HG03159 (cell line): ENCODE results near the gene DCTPP1.
"Not testable (repeated sequence)": the region's sequence is repeated elsewhere in the genome, so short reads cannot be mapped to it uniquely, and the experiment has no call there.

Source experiments
- ATAC-seq: cut with Tn5 transposase; IDR thresholded peaks from one replicate; pipeline ENCODE4 v1.9.1; 2021; ENCODE audit warnings: mild to moderate bottlenecking, moderate library complexity; ENCODE audit not compliant: unreplicated experiment

The DCTPP1 gene

DNA sequence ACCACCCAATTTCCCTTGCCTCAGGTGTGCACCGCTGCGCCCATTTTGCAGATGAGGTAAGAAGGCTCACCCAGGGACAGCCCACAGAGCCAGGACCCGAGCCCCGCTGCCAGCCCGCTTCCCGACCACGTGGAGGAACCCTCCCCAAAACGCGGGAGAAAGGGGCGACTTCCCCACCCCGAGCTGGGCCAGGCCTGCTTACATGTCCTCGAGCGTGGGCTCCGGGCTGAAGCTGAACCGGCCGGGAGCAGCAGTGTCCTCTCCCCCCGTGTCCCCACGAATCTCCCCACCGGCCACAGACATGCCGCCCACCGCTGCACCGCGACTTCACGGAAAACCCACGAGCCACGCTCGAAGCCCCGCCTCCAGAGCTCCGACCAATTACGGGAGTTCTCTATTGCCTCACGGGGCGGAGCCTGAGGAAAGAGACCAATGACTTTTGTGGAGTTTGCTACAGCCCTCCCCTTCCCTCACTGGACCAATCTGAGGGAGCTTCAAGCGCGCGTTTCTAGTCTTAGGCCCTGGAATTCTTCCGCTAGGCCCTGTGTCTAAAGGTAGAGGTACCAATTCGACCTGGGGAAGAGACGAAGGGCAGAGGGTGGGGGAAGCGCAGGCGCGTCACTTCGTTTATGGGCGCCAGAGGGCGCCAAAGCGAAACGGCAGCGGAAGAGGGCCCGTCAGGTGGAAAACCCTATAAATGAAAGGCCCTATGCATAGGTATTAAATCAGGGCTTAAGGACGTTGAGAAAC, at the start of gene DCTPP1:
TSS of gene DCTPP1 (minus strand) at position 353 of the 750 bp plus-strand sequence. CDS start at position 303, 50 bp downstream.
- ATAC-seq, result peak; percentile 95

DNA sequence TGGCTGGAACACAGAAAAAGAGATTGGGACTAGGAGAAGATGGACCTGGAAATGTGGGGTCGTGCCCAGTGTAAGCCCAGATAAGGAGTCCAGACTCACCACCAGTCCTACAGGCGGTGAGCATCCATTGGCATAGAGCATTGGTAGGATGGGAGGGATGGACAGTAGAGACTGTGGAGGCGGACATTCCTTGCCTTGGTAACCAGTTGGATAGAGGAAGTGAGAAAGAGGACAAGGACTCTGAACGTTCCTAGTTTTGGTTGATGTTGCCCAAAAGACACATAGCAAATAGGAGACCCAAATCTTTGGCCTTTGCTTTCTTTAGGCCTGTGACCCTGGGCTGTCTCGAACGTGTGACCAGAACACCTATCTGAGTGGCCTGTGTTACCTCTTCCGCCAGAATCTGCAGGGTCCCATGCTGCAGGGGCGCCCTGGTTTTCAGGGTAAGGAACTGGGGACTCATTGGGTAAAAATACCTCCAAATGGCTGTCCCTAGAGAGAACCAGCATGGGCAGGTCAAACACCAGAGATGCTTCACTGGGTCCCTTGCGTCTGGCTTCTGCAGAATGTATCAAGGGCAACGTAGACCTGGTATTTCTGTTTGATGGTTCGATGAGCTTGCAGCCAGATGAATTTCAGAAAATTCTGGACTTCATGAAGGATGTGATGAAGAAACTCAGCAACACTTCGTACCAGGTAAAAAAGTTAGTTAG, 49.1 kb upstream of the DCTPP1 start:
- ATAC-seq, result no peak

DNA sequence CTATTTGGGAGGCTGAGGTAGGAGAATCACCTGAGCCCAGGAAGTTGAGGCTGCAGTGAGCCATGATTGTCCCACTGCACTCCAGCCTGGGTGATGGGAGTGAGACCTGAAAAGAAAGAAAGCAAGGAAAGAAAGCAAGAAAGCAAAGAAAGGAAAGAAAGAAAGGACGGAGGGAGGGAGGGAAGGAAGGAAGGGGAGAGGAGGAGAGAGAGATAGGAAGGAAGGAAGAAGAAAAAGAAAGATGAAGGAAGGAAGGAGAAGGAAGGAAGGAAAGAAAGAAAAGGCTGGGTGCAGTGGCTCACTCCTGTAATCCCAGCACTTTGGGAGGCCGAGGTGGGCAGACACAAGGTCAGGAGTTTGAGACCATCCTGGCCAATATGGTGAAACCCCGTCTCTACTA, 47.9 kb upstream of the DCTPP1 start:
- not testable (repeated sequence) for ATAC-seq

DNA sequence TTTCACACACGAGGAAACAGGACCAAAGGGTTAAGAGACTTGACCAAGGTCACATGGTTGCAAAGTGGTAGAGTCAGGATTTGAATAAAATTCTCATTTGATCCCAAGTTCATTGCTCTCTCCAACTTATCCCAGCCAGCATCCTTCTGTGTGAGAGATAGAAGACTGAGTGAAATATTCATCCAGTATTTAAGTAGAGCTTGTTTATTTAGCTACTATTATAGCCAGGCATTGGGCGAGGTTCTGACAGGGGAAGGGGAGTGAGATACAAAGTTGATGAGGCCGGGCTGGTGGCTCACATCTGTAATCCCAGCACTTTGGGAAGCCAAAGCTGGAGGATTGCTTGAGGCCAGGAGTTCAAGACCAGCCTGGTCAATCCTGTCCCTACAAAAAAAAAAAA, 47.2 kb upstream of the DCTPP1 start:
- no peak for ATAC-seq

DNA sequence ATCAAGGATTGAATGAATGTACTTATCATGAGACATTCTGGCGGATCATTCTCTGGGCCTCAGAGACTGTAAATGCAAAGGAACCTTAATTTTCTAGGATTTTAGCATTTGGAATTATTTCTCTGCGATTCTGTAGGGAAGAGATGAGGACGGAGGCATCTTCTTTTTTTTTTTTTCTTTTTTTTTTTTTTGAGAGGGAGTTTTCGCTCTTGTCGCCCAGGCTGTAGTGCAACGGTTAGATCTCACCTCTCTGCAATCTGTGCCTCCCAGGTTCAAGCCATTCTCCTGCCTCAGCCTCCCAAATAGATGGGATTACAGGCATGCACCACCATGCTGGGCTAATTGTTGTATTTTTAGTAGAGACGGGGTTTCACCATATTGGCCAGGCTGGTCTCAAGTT, 44.9 kb upstream of the DCTPP1 start:
- ATAC-seq, result no peak

DNA sequence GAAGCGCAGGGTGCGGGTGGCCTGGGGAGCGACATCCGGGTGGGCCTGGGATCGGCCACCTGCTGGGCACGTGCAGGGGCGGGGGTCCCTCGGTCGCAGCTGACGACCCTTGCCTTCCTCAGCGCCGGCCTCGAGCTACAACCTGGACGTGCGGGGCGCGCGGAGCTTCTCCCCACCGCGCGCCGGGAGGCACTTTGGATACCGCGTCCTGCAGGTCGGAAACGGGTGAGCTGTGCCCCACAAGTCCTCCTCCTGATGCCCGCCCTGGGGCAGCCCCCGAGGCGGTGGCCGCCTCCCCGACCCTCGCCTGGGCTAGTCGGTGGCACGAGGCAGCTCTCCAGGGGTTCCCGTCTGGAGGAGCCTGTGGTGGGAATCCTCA, 44.2 kb upstream of the DCTPP1 start:
- no peak for ATAC-seq

DNA sequence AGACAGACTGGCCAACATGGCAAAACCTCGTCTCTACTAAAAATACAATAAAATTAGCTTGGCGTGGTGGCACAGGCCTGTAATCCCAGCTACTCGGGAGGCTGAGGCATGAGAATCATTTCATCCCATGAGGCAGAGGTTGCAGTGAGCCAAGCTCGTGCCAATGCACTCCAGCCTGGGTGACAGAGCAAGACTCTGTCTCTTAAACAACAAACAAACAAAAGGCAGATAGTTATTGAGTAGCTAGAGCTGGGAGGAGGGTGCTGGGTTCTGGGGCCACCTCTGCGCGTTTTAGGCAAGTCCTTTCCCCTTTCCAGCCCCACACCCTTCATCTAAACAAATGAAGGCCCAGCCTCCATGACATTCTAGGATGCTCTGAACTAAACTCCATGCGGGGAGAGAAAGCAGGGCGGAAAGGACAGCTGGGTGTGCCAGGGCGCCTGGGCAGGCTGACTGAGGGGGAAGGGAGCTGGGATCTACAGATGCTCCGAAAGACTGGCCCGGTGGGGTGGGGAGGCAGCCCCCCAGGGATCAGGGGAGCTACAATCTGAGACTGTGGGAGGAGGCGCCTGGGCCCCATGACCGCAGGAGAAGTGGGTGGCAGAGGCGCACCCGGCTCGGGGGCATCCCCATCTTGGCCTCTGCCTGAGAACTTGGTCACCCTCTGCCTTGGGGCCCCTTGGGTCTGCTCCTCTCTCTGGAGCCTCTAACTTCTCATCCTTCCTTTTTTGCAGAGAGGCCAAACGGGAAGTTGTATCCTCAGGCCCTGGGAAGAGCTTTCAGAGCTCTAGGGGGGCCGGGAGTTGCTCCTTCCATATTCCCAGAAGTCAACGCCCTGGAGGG, 43.6 kb upstream of the DCTPP1 start:
- ATAC-seq, result no peak

DNA sequence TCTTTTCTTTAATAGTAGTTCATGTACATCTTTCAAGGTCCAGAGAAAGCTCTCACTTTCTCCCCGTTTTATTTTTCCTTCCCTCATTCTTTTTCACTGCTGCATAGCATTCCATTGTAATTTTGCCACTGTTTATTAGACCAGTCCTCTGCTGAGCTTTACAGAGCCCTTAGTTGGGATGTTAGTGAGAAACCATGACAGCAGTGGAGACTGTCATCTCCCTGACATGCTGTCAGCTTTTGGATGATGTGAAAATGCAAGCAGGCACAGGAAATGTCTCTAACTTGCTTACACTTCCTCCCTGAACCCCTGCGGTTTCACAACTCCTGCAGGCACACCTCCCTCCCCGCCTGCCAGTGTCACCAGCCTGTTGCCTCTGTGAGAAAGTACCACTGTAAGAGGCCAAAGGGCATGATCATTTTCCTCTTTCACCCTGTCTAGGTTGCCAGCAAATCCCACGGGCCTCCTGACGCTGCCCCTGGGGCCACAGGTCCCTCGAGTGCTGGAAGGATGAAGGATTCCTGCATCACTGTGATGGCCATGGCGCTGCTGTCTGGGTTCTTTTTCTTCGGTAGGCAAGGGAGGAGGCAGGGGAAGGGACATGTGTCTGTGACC, 42.6 kb upstream of the DCTPP1 start, which contains the start of gene ITGAL:
TSS of gene ITGAL (plus strand) at position 415 of the 615 bp plus-strand sequence. CDS start at position 511, 96 bp downstream.
- peak; percentile 52 for ATAC-seq

DNA sequence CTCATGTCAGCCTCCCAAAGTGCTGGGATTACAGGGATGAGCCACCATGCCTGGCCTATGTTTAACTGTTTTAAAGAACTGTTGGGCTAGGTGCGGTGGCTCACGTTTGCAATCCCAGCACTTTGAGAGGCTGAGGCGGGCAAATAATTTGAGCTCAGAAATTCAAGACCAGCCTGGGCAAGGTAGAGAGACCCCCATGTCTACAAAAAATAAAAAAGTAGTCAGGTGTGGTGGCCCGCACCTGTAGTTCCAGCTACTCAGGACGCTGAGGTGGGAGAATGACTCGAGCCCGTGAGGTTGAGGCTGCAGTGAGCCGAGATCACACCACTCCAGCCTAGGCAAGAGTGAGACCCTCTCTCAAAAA, 40.8 kb upstream of the DCTPP1 start:
- ATAC-seq, result no peak

DNA sequence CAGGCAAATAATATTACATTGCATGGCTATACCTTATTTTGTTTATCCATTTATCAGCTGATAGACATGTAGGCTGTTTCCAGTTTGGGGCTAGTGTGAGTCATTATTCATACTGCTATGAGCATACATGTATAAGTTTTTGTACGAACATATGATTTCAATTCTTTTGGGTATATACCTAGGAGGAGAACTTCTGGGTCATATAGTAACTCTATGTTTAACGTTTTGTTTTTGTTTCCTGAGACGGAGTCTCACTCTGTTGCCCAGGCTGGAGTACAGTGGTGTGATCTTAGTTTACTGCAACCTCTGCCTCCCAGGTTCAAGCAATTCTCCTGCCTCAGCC, 40.3 kb upstream of the DCTPP1 start:
- ATAC-seq, result no peak

DNA sequence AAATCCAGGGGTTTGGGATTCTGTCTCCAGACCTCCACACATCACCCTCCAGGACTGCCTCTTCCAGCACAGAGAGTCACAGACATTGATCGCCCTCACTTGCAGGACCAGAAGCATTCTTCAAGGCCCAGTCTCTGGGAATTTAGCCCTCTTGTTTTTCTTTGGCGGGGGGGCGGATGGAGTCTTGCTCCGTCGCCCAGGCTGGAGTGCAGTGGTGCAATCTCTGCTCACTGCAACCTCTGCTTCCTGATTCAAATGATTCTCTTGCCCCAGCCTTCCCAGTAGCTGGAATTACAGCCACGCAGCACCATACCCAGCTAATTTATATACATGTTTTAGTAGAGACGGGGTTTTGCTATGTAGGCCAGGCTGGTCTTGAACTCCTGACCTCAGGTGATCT, 34.2 kb upstream of the DCTPP1 start:
- no peak for ATAC-seq

DNA sequence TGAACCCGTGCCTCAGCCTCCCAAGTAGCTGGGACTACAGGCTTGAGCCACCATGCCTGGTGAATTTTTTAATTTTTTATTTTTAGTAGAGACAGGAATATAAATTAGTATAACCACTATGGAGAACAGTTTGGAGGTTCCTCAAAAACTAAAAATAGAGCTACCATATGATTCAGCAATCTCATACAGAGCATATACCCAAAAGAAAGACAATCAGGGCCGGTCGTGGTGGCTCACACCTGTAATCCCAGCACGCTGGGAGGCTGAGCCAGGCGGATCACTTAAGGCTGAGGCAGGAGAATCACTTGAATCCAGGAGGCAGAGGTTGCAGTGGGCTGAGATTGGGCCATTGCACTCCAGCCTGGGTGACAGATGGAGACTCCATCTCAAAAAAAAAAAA, 31.6 kb upstream of the DCTPP1 start:
- not testable (repeated sequence) for ATAC-seq

DNA sequence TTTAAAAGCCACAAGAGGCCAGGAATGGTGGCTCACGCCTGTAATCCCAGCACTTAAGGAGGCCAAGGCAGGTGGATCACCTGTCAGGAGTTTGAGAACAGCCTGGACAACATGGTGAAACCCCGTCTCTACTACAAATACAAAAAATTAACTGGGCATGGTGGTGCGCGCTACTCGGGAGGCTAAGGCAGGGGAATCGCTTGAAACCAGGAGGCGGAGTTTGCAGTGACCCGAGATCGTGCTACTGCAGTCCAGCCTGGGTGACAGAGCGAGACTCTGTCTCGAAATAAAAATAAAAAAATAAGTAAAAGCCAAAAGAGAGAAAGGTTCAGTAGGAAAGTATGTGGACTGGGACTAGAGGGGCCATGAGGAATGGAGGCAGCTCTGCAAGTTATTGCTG, 29.6 kb upstream of the DCTPP1 start:
- ATAC-seq, result no peak

DNA sequence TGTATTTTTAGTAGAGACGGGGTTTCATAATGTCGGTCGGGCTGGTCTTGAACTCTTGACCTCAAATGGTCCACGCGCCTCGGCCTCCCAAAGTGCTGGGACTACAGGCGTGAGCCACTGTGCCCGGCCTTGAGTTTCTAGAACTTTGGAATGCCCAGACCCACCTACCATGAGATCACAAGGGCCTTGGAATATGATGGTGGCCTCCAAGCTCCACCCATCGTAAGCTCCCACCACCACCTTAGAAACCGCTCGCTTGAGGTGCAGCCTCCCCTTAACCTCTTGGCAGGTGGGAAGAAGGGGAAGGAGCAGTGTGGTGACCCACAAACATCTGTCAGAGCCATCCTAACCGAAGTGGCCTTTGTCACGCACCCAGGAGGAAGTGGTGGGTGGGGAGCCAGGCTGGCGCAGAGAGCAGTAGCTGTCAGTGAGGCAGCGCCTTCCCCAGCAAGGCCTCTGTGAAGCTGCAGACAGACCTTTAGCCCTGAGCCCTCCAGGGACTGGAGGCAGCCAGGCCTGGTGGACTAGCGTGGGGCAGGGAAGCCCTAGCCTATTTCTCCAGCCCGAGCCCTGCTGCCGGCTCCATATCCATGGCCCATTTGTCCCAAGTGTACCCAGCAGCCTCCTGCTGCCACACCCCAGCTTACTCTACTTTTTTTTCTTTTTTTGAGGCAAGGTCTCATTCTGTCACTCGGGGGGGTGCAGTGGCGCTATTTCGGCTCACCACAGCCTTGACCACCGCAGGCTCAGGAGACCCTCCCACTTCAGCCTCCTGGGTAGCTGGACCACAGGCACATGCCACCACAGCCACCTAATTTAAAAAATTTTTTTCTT, 28.9 kb upstream of the DCTPP1 start:
- peak; percentile 77 for ATAC-seq

DNA sequence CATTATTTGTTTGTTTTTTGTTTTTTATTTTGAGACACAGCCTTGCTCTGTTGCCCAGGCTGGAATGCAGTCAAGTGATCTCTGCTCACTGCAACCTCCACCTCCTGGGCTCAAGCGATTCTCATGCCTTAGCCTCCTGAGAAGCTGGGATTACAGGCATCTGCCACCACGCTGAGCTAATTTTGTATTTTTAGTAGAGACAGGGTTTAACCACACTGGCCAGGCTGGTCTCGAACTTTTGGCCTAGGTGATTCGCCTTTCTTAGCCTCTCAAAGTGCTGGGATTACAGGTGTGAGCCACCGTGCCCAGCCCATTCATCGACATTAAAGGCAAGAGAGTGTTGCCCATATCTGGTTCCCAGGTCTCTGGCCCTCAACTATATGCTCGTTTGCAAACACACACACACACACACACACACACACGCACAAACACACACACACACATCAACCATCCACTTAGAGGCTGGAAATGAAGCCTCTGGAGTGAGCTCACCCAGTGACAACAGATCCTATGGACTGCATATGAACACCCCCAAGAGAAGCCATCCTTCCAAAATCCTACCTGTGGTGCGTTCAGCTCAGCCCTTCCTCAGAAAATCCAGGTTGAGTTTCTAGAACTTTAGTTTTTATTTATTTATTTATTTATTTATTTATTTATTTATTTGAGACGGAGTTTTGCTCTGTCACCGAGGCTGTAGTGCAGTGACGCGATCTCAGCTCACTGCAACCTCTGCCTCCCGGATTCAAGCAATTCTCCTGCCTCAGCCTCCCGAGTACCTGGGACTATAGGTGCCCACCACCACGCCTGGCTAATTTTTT, 28.1 kb upstream of the DCTPP1 start:
- no peak for ATAC-seq

DNA sequence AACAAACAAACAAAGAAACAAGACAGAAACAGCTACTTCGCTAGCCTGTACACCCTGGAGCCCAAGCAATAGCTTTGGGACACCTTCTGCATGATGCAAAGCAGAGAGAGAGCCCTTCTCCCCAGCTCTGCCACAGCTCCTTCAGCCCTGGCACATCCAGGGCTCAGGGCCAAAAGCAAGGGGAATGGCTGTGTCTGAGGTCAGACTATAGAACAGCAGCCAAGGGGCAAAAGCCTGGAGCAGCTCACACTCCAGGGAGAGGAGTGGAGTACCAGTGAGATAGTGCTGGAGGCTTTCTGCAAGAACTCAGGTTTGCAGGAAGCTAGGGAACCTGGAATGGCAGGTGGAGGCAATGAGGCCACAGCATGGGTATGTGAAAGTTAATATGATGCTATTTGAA, 27.4 kb upstream of the DCTPP1 start:
- no peak for ATAC-seq

DNA sequence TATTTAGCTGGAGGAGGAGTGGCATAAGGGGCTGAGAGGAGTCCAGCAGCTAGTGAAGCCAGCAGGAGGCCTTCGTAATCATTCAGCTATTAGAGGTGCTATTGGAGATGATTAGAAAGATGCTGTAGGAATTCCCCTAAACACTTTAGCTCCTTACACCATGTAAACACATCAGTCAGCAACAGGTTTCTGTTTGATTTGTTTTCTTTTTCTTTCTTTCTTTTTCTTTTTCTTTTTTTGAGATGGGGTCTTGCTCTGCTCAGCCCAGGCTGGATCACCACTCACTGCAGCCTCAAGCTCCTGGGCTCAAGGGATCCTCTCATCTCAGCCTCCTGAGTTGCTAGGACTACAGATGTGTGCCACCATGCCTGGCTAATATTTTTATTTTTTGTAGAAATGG, 26.5 kb upstream of the DCTPP1 start:
- no peak for ATAC-seq

DNA sequence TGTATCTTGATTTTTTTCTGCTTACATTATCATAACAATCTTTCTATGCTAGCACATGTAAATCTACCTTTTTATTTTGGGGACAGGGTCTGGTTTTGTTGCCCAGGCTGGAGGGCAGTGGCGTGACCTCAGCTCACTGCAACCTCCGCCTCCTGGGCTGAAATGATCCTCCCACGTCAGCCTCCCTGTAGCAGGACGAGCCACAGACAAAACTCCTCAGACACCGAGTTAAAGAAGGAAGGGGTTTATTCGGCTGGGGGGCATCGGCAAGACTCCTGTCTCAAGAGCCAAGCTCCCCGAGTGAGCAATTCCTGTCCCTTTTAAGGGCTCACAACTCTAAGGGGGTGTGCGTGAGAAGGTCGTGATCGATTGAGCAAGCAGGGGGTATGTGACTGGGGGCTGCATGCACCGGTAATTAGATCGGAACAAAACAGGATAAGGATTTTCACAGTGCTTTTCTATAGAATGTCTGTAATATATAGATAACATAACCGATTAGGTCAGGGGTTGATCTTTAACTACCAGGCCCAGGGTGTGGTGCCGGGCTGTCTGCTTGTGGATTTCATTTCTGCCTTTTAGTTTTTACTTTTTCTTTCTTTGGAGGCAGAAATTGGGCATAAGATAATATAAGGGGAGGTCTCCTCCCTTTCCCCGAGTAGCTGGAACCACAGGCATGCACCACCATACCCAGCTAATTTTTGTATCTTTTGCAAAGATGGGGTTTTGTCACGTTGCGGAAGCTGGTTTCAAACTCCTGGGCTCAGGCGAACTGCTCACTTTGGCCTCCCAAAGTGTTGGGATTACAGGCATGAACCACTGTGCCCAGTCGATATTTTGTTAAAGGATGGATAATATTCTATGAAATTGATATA, 23.1 kb upstream of the DCTPP1 start:
- not testable (repeated sequence) for ATAC-seq

DNA sequence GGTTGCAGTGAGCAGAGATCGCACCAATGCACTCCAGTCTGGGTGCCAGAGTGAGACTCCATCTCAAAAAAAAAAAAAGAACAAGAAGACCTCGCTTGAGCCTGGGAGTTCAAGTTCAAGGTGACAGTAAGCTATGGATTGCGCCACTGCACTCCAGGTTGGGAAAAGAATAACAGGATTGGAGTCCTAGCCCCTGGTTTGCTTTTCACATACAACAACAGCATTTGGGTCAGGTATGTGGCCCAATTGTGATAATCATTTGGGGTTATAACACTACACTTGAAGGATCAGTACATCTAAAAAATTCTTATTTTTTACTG, 19.2 kb upstream of the DCTPP1 start:
- ATAC-seq, result no peak
